ENCODE results near the gene SYT7. TPM values are rescaled to one million over a fixed set of nuclear protein-coding genes. Genes with fewer than 3 reads are reported as not detected.
A peak's percentile ranks its signal among the peaks of the same experiment; 100 is the strongest.
"Not testable (repeated sequence)": the region's sequence is repeated elsewhere in the genome, so short reads cannot be mapped to it uniquely, and the experiment has no call there.

The SYT7 gene
- total RNA-seq, 1 donor from 2014 or later: 4.8 TPM

DNA sequence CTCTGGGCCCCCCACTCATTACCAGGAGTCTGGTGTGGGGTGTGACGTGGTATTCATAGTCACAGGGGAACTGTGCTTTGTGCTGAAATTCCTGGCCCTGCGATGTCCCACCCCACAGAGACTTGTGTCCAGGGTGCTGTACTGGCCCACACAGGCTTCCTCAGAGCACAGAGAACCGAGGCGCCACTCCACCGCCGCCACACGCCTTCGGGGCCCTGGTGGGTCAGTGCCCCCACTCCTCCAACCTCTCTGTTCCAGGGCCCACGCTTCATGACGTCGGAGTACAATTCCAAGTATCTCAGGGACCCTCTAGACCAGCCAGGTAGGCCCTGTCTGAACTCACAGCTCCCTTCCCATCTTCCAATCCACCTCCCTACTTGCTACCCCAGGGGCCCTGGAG lies 95.8 kb downstream of the SYT7 start:
- peaks cover 6% of the 10 kb centered on the region for H3K27me3 ChIP-seq
- no peak overlapping the region for H3K27ac ChIP-seq
- no peaks in the 10 kb centered on the region for H3K36me3 ChIP-seq
- no peaks in the 10 kb centered on the region for H3K9me3 ChIP-seq
- H3K4me3 ChIP-seq: no peak overlapping the region
- no peaks in the 10 kb centered on the region for H3K4me1 ChIP-seq
- DNase-seq (no peak), ATAC-seq (no peak)
- intact Hi-C loops (cut with DNase I): no loop called here
- TF ChIP-seq CTCF (IDR thresholded peaks at IDR 0.05): no peak

- Histone ChIP-seq H3K27me3 (peaks cover 6% of the 10 kb centered on the region), H3K4me3 (no peak overlapping the region), H3K4me1 (no peaks in the 10 kb centered on the region), H3K36me3 (no peaks in the 10 kb centered on the region), H3K9me3 (no peaks in the 10 kb centered on the region), H3K27ac (no peak overlapping the region)
- intact Hi-C loops (cut with DNase I): no loop called here
- DNase-seq (peak; percentile 75), ATAC-seq (peak; percentile 60)
- TF ChIP-seq CTCF (IDR thresholded peaks at IDR 0.05): no peak
Measured at GRCh38 chr11:61484541-61484940, 96.3 kb downstream of the SYT7 start.

DNA sequence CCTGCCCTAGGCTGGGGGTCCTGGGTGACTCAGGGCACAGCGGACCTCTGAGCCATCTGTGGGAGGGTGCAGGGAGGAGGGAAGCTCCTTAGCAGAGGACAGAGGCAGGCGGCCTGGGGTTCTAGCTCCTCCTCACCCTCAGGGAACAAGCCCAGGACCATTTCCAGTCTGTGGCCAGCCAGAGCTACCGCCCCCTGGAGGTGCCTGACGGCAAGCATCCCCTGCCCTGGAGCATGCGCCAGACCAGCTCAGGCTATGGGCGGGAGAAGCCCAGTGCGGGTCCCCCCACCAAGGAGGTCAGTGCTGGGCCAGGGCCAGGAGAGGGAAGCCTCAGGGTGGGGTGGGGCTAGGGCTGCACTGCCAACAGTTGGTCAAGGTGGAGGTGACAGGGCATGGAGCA lies 98.4 kb downstream of the SYT7 start:
- DNase-seq: no peak
- Histone ChIP-seq H3K4me3 (no peak overlapping the region), H3K36me3 (no peaks in the 10 kb centered on the region), H3K27ac (no peak overlapping the region), H3K4me1 (no peaks in the 10 kb centered on the region), H3K27me3 (peaks cover 6% of the 10 kb centered on the region), H3K9me3 (no peaks in the 10 kb centered on the region)
- ATAC-seq: peak; percentile 37
- peak; percentile 46 for TF ChIP-seq CTCF (IDR thresholded peaks at IDR 0.05)
- intact Hi-C loops (cut with DNase I): no loop called here

DNA sequence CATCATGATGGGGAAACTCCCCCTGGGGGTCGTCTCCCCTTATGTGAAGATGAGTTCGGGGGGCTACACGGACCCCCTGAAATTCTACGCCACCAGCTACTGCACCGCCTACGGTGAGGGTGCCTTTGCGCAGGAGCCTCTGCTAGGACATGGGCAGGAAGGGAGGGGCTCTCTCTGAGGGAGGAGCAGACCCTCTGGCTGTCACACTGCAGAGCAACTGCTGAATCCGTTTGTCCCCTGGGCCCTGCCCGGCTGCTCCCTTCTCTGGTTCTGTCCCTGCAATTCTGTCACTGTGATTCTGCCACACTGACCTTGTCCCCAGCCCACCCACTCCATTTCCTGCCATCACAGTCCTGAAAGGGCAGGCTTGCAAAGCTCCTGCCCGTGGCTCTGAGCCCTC lies 99.1 kb downstream of the SYT7 start:
- H3K9me3 ChIP-seq: no peaks in the 10 kb centered on the region
- H3K36me3 ChIP-seq: no peaks in the 10 kb centered on the region
- H3K27me3 ChIP-seq: peaks cover 6% of the 10 kb centered on the region
- no peak for TF ChIP-seq CTCF (IDR thresholded peaks at IDR 0.05)
- no peak overlapping the region for H3K4me3 ChIP-seq
- ATAC-seq (no peak), DNase-seq (no peak)
- intact Hi-C loops (cut with DNase I): no loop called here
- H3K27ac ChIP-seq: no peak overlapping the region
- H3K4me1 ChIP-seq: no peaks in the 10 kb centered on the region

DNA sequence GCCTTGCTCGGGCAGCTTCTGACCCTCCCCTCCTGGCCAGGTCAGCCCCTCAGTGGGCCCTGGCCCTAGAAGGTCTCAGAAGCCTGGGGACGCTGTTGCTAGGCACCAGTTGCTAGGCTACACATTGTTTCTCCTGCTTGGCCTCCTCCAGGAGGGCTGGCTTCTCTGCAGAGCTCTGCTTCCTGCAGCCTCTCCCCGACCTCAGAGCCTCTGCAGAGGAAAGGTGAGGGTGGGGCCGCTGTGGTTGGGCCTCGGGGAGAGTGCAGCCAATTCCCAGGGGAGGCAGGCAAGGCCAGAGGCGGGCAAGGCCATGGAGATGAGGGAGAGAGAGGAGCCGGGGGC lies 99.9 kb downstream of the SYT7 start:
- no peaks in the 10 kb centered on the region for H3K4me1 ChIP-seq
- H3K27me3 ChIP-seq: peaks cover 6% of the 10 kb centered on the region
- no peak for TF ChIP-seq CTCF (IDR thresholded peaks at IDR 0.05)
- H3K4me3 ChIP-seq: no peak overlapping the region
- H3K9me3 ChIP-seq: no peaks in the 10 kb centered on the region
- ATAC-seq (no peak), DNase-seq (no peak)
- no peak overlapping the region for H3K27ac ChIP-seq
- no peaks in the 10 kb centered on the region for H3K36me3 ChIP-seq
- intact Hi-C loops (cut with DNase I): no loop called here

DNA sequence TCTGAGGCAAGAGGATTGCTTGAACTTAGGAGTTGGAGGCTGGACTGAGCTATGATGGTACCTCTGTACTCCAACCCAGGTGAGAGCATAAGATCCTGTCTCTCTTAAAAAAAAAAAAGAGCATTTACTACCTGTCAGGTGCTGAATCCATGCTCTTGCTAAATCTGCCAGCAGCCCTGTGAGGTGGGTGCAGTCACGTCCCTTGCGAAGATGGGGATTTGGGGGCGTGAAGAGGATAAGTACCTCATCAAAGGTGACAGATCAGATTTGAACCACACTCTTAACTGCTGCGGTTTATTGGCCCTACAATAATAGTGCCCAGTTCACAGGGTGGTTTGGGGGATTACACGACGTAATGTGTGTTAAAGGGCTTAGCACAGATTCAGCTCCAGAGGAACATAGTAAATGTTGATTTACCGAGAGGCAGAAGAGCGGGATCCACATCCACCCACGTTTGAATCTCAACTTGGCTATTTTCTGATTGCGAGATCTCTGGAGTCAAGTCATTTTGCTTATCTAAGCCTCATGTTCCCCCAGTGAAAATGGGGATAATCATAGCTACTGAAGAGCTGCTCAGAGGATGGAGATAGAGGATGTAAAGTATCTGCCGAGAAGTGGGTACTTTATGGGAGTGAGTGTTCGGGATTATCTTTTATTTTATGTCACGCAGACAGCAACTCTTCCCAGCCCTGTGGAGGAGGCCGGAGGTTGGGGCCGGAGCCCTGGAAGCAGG lies 100.4 kb downstream of the SYT7 start:
- Histone ChIP-seq H3K27ac (no peak overlapping the region), H3K9me3 (no peaks in the 10 kb centered on the region), H3K36me3 (no peaks in the 10 kb centered on the region), H3K4me3 (no peak overlapping the region), H3K27me3 (peaks cover 6% of the 10 kb centered on the region), H3K4me1 (no peaks in the 10 kb centered on the region)
- intact Hi-C loops (cut with DNase I): no loop called here
- TF ChIP-seq CTCF (IDR thresholded peaks at IDR 0.05): no peak
- no peak for ATAC-seq
- DNase-seq: no peak

GRCh38 chr11:61479360-61480058 lies 101.4 kb downstream of the SYT7 start:
- H3K27me3 ChIP-seq, H3K9me3 ChIP-seq, DNase-seq, H3K4me1 ChIP-seq, ATAC-seq, H3K4me3 ChIP-seq, H3K27ac ChIP-seq, H3K36me3 ChIP-seq: not testable (repeated sequence)
- intact Hi-C loops (cut with DNase I): loop anchor here (10.0 kb wide), 2 partner anchors 45 to 155 kb away; no protein-coding TSS in a partner anchor
